Measurements from ENCODE around the gene MYLK4. TPM values are rescaled to one million over a fixed set of nuclear protein-coding genes. Genes with fewer than 3 reads are reported as not detected.

The MYLK4 gene
- total RNA-seq, 1 experiment from 2014 or later: 0.93 TPM

DNA sequence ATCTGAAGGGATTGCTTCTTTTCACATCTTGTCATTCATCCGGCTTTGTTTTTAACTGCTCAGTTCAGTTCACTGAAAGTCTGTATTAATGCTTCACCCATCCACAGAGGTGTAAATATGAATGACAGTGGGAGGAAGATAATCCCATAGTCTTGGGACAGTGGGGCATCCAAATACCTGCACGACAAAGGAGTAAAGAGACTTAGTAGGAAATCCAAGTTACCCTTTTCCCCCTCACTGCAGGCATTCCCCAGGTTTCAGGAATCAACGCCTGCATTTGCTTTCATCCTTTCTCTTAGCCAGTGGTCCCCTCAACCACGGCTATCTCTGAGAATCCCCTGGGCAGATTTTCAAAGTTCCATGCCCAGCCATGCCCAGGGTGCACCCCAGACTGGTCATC, 110.2 kb downstream of the MYLK4 start:
- Mint-ChIP-seq H3K27ac (ENCODE audit: low read depth, unreplicated experiment) (no peak overlapping the region), H3K36me3 (ENCODE audit: insufficient read depth, unreplicated experiment) (peaks cover 4% of the 10 kb centered on the region), H3K27me3 (ENCODE audit: insufficient read depth, unreplicated experiment) (no peaks in the 10 kb centered on the region), H3K4me1 (ENCODE audit: insufficient read depth, unreplicated experiment) (no peaks in the 10 kb centered on the region), H3K9me3 (ENCODE audit: unreplicated experiment) (no peaks in the 10 kb centered on the region), H3K4me3 (ENCODE audit: unreplicated experiment) (no peak overlapping the region)
- ChIA-PET POLR2A (interaction anchor here (0.5 kb wide), 1 partner anchor 46 kb away, joined by 6 read pairs; no protein-coding TSS in a partner anchor), CTCF (interaction anchor here (1.3 kb wide), 1 partner anchor 9 kb away, joined by 4 read pairs; no protein-coding TSS in a partner anchor)
- TF ChIP-seq, protein P1, sequence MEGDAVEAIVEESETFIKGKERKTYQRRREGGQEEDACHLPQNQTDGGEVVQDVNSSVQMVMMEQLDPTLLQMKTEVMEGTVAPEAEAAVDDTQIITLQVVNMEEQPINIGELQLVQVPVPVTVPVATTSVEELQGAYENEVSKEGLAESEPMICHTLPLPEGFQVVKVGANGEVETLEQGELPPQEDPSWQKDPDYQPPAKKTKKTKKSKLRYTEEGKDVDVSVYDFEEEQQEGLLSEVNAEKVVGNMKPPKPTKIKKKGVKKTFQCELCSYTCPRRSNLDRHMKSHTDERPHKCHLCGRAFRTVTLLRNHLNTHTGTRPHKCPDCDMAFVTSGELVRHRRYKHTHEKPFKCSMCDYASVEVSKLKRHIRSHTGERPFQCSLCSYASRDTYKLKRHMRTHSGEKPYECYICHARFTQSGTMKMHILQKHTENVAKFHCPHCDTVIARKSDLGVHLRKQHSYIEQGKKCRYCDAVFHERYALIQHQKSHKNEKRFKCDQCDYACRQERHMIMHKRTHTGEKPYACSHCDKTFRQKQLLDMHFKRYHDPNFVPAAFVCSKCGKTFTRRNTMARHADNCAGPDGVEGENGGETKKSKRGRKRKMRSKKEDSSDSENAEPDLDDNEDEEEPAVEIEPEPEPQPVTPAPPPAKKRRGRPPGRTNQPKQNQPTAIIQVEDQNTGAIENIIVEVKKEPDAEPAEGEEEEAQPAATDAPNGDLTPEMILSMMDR (IDR thresholded peaks at IDR 0.05; ENCODE audit: unreplicated experiment): no peak
- intact Hi-C loops (cut with micrococcal nuclease): no loop called here
- no TSS peak for BruUV-seq (replicated peaks)
- no peak for DNase-seq (ENCODE audit: unreplicated experiment)

DNA sequence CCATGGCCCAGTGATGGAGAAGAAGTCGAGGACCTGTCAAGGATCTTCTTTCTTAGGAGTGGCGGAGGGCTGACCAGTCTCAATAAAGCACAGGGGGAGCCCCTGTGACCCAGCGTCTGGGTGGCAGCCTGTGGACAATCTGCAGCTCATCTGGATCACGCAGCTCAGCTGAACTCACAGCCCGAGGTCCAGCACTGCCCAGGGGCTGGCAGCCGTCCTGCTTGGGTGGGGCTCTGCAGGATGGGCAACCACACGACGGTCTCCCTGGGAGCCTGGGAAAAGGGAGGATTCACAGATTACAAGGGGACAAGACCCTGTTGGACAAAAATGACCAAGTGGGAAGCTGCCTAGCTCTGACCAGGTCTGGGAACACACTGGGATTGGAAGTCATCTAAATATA, 110.8 kb downstream of the MYLK4 start:
- no TSS peak for BruUV-seq (replicated peaks)
- Mint-ChIP-seq H3K4me1 (ENCODE audit: insufficient read depth, unreplicated experiment) (no peaks in the 10 kb centered on the region), H3K27ac (ENCODE audit: low read depth, unreplicated experiment) (no peak overlapping the region), H3K4me3 (ENCODE audit: unreplicated experiment) (no peak overlapping the region), H3K9me3 (ENCODE audit: unreplicated experiment) (no peaks in the 10 kb centered on the region), H3K36me3 (ENCODE audit: insufficient read depth, unreplicated experiment) (peaks cover 4% of the 10 kb centered on the region), H3K27me3 (ENCODE audit: insufficient read depth, unreplicated experiment) (no peaks in the 10 kb centered on the region)
- intact Hi-C loops (cut with micrococcal nuclease): no loop called here
- ChIA-PET CTCF (interaction anchor here (0.7 to 1.3 kb wide), 3 partner anchors 9 to 244 kb away, joined by 3 to 4 read pairs (median 3); no protein-coding TSS in a partner anchor), POLR2A (no interaction called here)
- no peak for DNase-seq (ENCODE audit: unreplicated experiment)
- TF ChIP-seq, protein P1 (IDR thresholded peaks at IDR 0.05; ENCODE audit: unreplicated experiment): no peak

DNA sequence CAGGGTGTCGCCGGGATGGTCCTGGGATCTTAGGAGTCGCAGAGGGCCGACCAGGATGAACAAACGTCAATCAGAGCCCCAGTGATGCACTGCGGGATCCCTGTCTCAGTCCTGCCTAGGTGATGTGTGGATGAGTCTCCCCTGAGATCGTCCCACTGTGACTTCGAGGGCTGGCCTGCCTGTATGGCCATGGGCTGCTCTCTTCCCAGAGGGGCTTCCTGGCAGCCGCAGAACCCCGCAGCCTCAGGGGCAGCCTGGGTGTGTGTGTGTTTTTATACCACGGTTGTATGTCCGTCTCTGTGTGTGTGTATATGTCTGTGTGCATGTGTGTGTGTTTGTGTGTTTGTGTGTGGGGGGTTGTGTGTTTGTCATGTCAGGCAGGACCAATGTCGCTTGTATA, 111.6 kb downstream of the MYLK4 start:
- H3K36me3 Mint-ChIP-seq (ENCODE audit: insufficient read depth, unreplicated experiment): peaks cover 4% of the 10 kb centered on the region
- intact Hi-C loops (cut with micrococcal nuclease): no loop called here

DNA sequence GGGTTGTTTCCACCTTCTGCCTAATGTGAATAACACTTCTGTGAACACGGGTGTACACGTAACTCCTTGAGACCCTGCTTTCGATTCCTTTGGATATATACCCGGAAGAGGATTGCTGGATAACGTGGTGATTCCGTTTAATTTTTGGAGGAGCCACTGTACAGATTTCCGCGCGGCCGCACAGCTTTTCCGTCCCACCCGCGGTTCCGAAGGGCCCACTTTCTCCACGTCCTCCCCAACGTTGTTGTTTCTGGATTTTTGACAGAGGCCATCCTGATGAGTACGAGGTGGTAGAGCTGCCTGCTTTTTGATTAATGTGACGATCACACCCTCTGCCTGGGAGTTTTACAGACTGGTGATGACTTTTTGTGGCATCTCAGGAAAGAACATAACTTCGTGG, 114.0 kb downstream of the MYLK4 start:
- intact Hi-C loops (cut with micrococcal nuclease): no loop called here
- no peak for DNase-seq (ENCODE audit: unreplicated experiment)
- BruUV-seq (replicated peaks): no TSS peak
- H3K4me3 Mint-ChIP-seq (ENCODE audit: unreplicated experiment): no peak overlapping the region
- no peaks in the 10 kb centered on the region for H3K9me3 Mint-ChIP-seq (ENCODE audit: unreplicated experiment)
- no peaks in the 10 kb centered on the region for H3K27me3 Mint-ChIP-seq (ENCODE audit: insufficient read depth, unreplicated experiment)
- H3K36me3 Mint-ChIP-seq (ENCODE audit: insufficient read depth, unreplicated experiment): peaks cover 4% of the 10 kb centered on the region
- H3K4me1 Mint-ChIP-seq (ENCODE audit: insufficient read depth, unreplicated experiment): peaks cover 20% of the 10 kb centered on the region
- CTCF ChIA-PET: interaction anchor here (1.3 to 4.2 kb wide), 3 partner anchors 59 to 1040 kb away, joined by 3 to 49 read pairs (median 4); no protein-coding TSS in a partner anchor
- H3K27ac Mint-ChIP-seq (ENCODE audit: low read depth, unreplicated experiment): no peak overlapping the region
- POLR2A ChIA-PET: no interaction called here
- TF ChIP-seq, protein P1 (IDR thresholded peaks at IDR 0.05; ENCODE audit: unreplicated experiment): no peak

More for the DNA sequence above, 111.6 kb downstream of the MYLK4 start:
- no peak overlapping the region for H3K27ac Mint-ChIP-seq (ENCODE audit: low read depth, unreplicated experiment)
- H3K27me3 Mint-ChIP-seq (ENCODE audit: insufficient read depth, unreplicated experiment): no peaks in the 10 kb centered on the region
- no peaks in the 10 kb centered on the region for H3K9me3 Mint-ChIP-seq (ENCODE audit: unreplicated experiment)
- H3K4me3 Mint-ChIP-seq (ENCODE audit: unreplicated experiment): no peak overlapping the region
- DNase-seq (ENCODE audit: unreplicated experiment): no peak
- ChIA-PET CTCF (interaction anchor here (0.7 to 0.9 kb wide), 2 partner anchors 56 to 244 kb away, joined by 3 read pairs; no protein-coding TSS in a partner anchor), POLR2A (no interaction called here)
- no peaks in the 10 kb centered on the region for H3K4me1 Mint-ChIP-seq (ENCODE audit: insufficient read depth, unreplicated experiment)
- no TSS peak for BruUV-seq (replicated peaks)
- TF ChIP-seq, protein P1 (IDR thresholded peaks at IDR 0.05; ENCODE audit: unreplicated experiment): no peak
